Neural crest cell (in vitro differentiated cells): ENCODE results near the gene ABCA1. TPM values are rescaled to one million over a fixed set of nuclear protein-coding genes. Genes with fewer than 3 reads are reported as not detected.

Experiments
- DNase-seq: peaks from one replicate; pipeline ENCODE4 v3.0.0; 2021; ENCODE audit warnings: low read depth, mixed read lengths, low spot score
- H3K27ac Mint-ChIP-seq: one replicate; pipeline ENCODE4 v1.8.0; 2021; ENCODE audit warnings: mild to moderate bottlenecking, mixed read lengths; ENCODE audit not compliant: unreplicated experiment
- H3K27me3 Mint-ChIP-seq: 2 replicates; pipeline ENCODE4 v1.8.0; 2021; ENCODE audit warnings: low read depth, mild to moderate bottlenecking, mixed read lengths
- H3K36me3 Mint-ChIP-seq: 2 replicates; pipeline ENCODE4 v1.8.0; 2021; ENCODE audit warnings: low read depth, mild to moderate bottlenecking, mixed read lengths
- H3K4me1 Mint-ChIP-seq: 2 replicates; pipeline ENCODE4 v1.8.0; 2021; ENCODE audit warnings: mixed read lengths
- H3K4me3 Mint-ChIP-seq: one replicate; pipeline ENCODE4 v1.8.0; 2021; ENCODE audit warnings: mild to moderate bottlenecking, mixed read lengths
- H3K9me3 Mint-ChIP-seq: 2 replicates; pipeline ENCODE4 v1.8.0; 2021; ENCODE audit warnings: mixed read lengths
- total RNA-seq: library from RNA; stranded (reverse); gene quantifications from 2 replicates; pipeline ENCODE4 v1.2.1, GENCODE V29; 2021
- TF ChIP-seq, protein P1 (sequence below): fragments of 200-600 bp; sonication (generic); conservative IDR thresholded peaks from 2 replicates; pipeline ENCODE4 v1.5.0; 2021; ENCODE audit warnings: antibody characterized with exemption, mild to moderate bottlenecking

Gene ABCA1
- total RNA-seq, 1 donor from 2014 or later, result 6.5 TPM

DNA sequence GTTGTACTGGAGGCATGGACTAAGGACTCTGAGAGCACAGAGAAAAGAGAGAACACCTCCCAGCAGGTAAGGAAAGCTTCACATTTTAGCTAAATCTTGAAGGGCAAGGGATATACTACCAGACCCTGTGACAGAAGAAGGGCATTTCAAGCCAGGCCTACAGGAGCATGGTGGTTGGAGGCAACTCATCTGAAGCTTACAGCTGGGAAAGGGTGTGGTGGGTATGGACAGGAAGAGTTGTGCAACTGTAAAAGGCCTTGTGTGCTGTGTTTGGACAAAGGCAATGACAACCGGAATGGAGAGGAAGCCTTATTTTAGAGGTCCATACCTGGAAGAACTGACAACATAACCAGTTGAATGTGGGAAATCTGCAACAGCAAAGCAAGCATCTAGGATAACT, 132.9 kb downstream of the ABCA1 start:
- Mint-ChIP-seq H3K36me3 (peaks cover 7% of the 10 kb centered on the region), H3K27ac (no peak overlapping the region), H3K9me3 (no peaks in the 10 kb centered on the region), H3K4me1 (no peaks in the 10 kb centered on the region), H3K4me3 (no peak overlapping the region), H3K27me3 (no peaks in the 10 kb centered on the region)
- TF ChIP-seq, protein P1, sequence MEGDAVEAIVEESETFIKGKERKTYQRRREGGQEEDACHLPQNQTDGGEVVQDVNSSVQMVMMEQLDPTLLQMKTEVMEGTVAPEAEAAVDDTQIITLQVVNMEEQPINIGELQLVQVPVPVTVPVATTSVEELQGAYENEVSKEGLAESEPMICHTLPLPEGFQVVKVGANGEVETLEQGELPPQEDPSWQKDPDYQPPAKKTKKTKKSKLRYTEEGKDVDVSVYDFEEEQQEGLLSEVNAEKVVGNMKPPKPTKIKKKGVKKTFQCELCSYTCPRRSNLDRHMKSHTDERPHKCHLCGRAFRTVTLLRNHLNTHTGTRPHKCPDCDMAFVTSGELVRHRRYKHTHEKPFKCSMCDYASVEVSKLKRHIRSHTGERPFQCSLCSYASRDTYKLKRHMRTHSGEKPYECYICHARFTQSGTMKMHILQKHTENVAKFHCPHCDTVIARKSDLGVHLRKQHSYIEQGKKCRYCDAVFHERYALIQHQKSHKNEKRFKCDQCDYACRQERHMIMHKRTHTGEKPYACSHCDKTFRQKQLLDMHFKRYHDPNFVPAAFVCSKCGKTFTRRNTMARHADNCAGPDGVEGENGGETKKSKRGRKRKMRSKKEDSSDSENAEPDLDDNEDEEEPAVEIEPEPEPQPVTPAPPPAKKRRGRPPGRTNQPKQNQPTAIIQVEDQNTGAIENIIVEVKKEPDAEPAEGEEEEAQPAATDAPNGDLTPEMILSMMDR, result no peak
- DNase-seq, result no peak

DNA sequence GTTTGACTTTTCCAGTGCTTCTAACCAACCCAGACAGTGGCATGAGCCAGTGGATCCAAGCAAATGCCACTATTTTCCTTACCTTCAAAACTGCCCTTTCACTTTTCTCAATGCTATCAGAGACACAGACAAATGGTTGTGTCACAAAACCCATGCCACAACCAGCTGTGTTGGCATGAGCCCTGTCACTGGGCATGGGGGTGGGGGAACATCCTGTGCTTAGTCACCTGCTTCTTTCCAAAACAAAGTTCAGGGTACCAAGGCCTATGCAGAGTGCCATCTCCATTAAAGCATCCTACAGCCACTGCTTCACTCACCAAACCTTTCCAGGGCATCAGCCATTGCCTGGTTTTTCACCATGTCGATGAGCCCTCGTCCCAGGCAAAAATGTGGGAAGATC, 133.9 kb downstream of the ABCA1 start:
- TF ChIP-seq, protein P1, result no peak
- Mint-ChIP-seq H3K27me3 (no peaks in the 10 kb centered on the region), H3K36me3 (peaks cover 7% of the 10 kb centered on the region), H3K4me3 (no peak overlapping the region), H3K4me1 (no peaks in the 10 kb centered on the region), H3K27ac (no peak overlapping the region), H3K9me3 (no peaks in the 10 kb centered on the region)
- DNase-seq, result no peak

DNA sequence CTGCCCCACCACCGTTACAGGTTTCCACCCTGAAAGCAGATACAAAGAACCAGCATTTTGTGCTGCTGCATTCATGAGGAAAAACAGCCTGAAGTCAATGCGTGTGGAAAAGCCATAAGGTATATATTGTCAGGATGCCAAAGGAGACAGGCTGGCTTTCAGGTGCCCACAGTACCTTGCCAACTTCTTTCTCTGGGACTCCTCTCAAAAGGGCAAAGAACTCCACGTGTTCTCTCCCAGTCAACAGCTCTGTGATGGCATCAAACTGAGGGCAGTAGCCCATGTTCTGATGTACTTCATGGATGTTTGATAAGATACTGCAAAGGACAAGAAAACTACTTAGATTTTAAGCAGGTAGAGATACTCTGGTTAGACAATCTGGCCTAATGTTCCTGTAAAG, 139.7 kb downstream of the ABCA1 start:
- DNase-seq, result no peak
- Mint-ChIP-seq H3K4me1 (no peaks in the 10 kb centered on the region), H3K36me3 (no peaks in the 10 kb centered on the region)

DNA sequence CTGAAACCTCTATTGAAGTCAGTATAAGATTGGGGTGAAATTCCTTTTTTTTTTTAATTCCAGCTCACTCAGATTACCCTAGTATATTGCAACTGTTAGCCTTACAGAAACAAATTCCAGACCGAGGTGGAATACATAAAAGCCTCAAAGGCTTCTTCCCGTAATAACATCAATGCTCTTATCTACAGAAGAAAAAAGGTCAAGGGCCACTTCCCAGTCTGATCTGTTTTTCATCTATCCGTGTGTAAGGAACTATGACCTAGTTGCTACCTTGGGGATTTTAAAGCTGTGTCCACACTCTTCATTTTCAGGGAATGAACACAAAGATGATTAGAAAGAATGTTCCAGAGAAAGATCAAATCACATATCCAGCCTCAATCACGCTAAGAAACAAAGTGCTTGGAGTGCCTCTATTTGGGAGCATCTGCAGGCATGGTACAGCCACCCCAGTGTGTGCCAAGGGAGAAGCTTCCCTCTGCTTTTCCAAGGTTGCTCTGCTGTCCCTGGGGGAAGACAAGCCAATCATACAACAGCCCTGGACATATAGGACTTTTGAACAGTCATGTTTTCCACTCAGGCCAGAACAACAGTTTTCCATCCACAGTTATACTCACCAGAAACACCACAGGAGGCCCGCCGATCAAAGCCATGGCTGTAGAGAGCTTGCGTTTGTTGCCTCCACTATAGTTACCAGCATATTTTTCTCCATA, 140.5 kb downstream of the ABCA1 start:
- no peak for DNase-seq
- no peaks in the 10 kb centered on the region for H3K36me3 Mint-ChIP-seq
- no peak overlapping the region for H3K4me3 Mint-ChIP-seq
- no peaks in the 10 kb centered on the region for H3K4me1 Mint-ChIP-seq
- H3K9me3 Mint-ChIP-seq, result no peaks in the 10 kb centered on the region
- H3K27ac Mint-ChIP-seq, result no peak overlapping the region
- H3K27me3 Mint-ChIP-seq, result no peaks in the 10 kb centered on the region
- TF ChIP-seq, protein P1, result no peak

More for the DNA sequence above, 139.7 kb downstream of the ABCA1 start:
- Mint-ChIP-seq H3K27me3 (no peaks in the 10 kb centered on the region), H3K27ac (peak overlapping the region; percentile 87), H3K9me3 (no peaks in the 10 kb centered on the region), H3K4me3 (no peak overlapping the region)
- TF ChIP-seq, protein P1, result no peak

DNA sequence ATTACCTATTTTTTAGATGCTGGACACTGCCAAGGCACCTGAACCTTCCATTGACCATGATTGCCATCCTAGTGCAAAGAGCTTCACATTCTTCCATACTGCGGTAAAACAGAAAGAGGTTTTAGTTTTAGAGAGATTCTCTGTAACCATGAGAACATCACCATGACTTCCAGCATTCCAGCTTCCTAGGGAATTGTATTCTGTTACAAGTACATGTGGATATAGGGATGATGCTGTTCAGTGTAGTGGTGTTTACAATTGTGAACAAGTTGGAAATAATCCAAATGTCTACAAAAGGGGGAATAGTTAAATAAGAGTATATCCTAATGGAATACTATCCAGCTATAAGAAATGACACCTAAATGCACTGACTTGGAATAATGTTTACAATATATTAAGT, 141.7 kb downstream of the ABCA1 start:
- no peak overlapping the region for H3K27ac Mint-ChIP-seq
- TF ChIP-seq, protein P1, result no peak
- H3K4me1 Mint-ChIP-seq, result no peaks in the 10 kb centered on the region
- H3K9me3 Mint-ChIP-seq, result no peaks in the 10 kb centered on the region
- no peaks in the 10 kb centered on the region for H3K36me3 Mint-ChIP-seq
- H3K4me3 Mint-ChIP-seq, result no peak overlapping the region
- no peaks in the 10 kb centered on the region for H3K27me3 Mint-ChIP-seq
- no peak for DNase-seq
